DMS53 (cell line): ENCODE data around the gene ANKRD60.
A peak's percentile ranks its signal among the peaks of the same experiment; 100 is the strongest.

ENCODE experiments used
- DNase-seq: peaks from one replicate; lab custom pipeline; 2025; lab: John Stamatoyannopoulos, UW

The ANKRD60 gene

GRCh38 chr20:58223358-58223941, 5.0 kb downstream of the ANKRD60 start:
- no peak for DNase-seq

GRCh38 chr20:58222446-58222845, 6.0 kb downstream of the ANKRD60 start:
- DNase-seq = no peak

GRCh38 chr20:58219342-58219700, 9.1 kb downstream of the ANKRD60 start:
- DNase-seq = no peak

DNA sequence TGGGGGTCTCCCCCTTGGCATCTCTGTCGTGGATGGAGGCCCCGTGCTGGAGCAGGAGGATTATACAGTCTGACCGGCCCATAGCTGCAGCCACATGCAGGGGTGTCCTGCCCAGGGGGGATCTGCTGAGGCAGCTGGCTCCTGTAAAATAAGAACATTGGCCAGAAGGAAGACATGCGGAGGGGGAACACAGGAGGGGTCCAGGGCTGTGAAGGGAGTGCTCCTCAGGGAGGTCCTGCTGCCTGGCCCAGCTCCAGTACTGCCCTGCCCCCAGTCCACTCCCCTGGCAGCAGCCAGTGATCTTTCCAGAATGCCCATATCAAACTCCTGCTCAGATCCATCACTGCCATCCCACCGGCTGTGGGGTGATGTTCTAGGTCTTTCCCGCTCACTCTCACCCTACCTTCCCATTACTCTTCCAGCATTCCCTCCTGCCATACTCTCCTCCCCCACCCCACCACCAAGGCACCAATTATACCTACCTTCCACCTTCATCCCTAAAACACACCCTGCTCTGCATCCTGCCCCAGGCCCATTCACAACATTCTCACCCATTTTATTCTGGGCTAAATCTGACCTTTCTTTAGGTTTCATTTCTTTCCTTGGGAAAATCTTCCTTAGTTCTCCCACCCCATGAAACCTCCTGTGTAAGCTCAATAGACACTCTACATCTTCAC, 9.7 kb downstream of the ANKRD60 start:
- DNase-seq = no peak

GRCh38 chr20:58216334-58216733, 12.1 kb downstream of the ANKRD60 start:
- no peak for DNase-seq

- DNase-seq = no peak
Observed at GRCh38 chr20:58215116-58215515, 13.3 kb downstream of the ANKRD60 start.

DNA sequence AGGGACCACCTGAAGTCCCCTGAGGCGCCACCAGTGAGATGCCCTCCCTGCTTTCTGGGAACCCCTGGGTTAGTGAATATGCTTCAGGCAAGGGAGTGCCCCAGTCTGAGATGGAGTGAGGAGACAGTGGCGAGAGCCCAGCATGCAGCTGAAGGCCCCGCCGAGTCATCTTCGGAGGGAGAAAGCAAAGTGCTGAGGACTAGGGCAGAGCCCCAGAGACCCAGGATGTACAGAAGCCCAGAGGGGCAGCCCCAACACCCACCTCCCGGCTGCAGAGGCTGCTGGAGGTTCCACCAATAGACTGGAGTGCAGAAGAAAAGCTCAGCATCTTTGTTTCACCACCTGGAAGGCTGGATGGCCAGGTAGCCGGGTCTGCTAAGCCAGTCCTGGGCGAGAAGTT, 14.1 kb downstream of the ANKRD60 start:
- DNase-seq = no peak

- no peak for DNase-seq
Observed at GRCh38 chr20:58213716-58214115, 14.7 kb downstream of the ANKRD60 start.

DNA sequence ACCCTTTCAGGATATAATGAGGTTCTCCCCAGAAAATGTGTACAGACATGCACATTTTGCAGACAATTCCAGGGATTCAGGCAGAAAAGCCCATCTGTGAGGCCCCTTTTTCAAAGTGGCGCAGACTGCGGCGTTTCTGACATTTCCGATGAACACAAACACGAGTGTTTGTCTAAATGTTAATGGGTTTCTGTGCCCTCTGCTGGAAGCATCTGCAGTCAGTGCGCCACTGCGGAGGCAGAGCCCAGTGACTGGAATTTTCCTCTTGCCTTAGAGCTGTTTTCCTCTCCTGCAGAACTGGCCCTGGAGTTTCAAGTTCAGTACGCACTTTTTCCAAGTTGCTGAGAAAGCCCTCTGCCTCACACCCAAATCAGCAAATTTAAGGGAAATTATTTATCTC, 15.3 kb downstream of the ANKRD60 start:
- peak; percentile 13 for DNase-seq

DNA sequence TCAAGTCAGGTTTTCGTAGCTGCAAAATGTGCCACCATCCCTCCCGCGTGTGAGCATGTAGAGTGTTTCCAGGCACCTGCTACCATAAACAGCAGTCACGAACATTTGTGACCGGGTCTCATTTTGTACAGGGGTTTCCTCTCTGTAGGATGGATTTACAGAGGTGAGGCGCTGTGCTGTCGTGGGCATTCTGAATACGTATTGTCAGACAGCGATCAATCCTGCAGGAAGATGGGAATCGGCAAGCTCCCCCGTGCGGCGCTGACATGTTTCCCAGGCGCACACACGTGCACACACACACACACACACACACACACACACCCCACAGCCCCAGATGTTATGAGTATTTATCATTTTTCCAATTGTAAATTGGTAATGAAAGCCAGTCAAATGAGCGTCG, 15.8 kb downstream of the ANKRD60 start:
- no peak for DNase-seq

- DNase-seq = no peak
Observed at GRCh38 chr20:58210398-58210747, 18.1 kb downstream of the ANKRD60 start.

GRCh38 chr20:58209652-58210397, 18.6 kb downstream of the ANKRD60 start:
- DNase-seq = peak; percentile 81

GRCh38 chr20:58208944-58209343, 19.5 kb downstream of the ANKRD60 start:
- DNase-seq = no peak

GRCh38 chr20:58205850-58206249, 22.6 kb downstream of the ANKRD60 start:
- no peak for DNase-seq

DNA sequence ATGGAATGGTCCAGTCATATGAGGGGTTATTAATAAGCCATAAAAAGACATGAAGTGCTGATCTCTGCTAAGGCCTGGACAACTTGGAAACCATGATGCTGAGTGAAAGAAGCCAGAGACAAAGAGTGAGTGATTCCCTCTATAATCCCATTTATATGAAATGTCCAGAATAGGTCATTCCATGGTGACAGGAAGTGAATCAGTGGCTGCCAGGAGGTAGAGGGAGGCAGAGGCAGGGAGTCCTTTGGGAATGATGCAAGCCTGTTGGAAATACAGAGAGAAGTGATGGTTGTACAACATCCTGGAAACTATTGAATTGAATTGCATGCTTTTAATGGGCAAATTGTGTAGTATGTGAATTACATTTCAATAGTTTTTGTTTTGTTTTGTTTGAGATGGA, 26.4 kb downstream of the ANKRD60 start:
- no peak for DNase-seq

GRCh38 chr20:58201616-58202015, 26.8 kb downstream of the ANKRD60 start:
- DNase-seq = no peak

DNA sequence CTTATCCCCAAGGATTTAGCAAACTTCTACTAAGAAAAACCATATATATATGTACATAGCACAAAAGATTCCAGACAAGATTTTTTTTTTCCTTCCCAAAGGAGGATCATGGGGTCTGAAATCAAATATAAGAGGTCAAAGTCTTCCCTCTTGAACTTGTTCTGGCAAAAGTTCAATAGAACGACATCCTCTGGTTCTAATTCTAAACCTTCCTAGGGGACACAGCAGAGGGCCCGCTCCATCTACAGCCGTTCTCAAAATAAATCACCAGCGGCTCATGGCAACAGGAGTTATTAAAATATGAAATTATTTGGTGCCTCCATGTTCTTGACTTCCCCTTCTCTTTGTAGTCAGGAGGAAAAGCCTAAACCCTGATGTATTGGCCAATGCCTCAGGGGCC, 29.0 kb downstream of the ANKRD60 start:
- no peak for DNase-seq

- no peak for DNase-seq
Observed at GRCh38 chr20:58198901-58199355, 29.5 kb downstream of the ANKRD60 start.

GRCh38 chr20:58198384-58198783, 30.1 kb downstream of the ANKRD60 start:
- DNase-seq = no peak

DNA sequence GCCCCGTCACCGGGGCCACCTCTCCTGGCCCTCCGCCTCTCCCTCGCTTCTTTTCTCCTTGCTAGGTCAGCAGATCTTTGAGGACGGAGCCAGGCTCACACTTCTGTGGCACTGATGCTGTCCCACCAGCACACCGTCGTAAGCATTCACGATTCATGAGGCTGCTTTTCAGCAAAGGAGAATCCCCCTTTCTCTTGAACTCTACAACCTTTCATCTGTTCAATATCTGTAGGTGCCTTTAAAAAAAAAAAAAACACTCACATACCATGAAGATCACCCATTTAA, 31.3 kb downstream of the ANKRD60 start:
- DNase-seq = no peak

DNA sequence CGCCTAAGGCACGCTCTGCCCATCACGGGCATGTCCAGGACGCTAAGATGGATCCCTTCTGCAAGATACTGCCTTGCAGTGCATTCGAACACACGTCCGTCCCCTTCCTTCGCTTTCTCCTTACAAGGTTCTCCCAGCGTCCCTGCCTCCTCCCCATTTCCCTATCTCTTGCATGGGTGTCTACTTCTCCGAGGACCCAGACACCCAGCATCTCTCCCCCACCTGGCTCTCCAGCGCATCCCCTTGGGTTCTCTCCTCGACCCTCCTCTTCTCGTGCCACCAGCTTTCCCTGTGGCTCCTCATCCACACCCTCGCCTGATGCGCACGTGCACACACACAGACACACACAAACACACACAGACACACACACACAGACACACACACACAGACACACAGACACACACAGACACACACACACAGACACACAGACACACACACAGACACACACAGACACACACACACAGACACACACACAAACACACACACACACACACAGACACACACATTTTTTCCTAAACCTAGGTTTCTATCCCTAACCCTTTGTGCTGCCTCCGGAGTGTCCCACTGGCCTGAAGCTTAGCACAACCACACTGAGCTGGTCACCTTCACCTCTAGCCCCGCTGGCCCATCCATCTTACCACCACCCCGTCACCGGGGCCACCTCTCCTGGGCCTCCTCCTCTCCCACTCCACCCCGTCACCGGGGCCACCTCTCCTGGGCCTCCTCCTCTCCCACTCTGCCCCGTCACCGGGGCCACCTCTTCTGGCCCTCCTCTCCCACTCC, 31.9 kb downstream of the ANKRD60 start:
- DNase-seq = no peak

- DNase-seq = no peak
Observed at GRCh38 chr20:58195047-58195446, 33.4 kb downstream of the ANKRD60 start.
